ENCODE data around the gene PNMA6F. TPM values are rescaled to one million over a fixed set of nuclear protein-coding genes. Genes with fewer than 3 reads are reported as not detected.
"Not testable (repeated sequence)": the region's sequence is repeated elsewhere in the genome, so short reads cannot be mapped to it uniquely, and the experiment has no call there.

The PNMA6F gene
- total RNA-seq, 6 experiments from 2014 or later = not detected

GRCh38 chrX:153276049-153276448 is 45.5 kb downstream of the PNMA6F start:
- H3K36me3 ChIP-seq; H3K27ac ChIP-seq; DNase-seq; intact Hi-C loops (cut with DNase I); H3K4me1 ChIP-seq; H3K4me3 ChIP-seq; H3K27me3 ChIP-seq; H3K9me3 ChIP-seq: not testable (repeated sequence)
- peak; percentile 10 to 86 (median 48) for ATAC-seq
- WGBS (ENCODE audit: insufficient coverage, low coverage, low lambda C conversion rate, missing lambda C conversion rate) = 90% methylated on average over 4 of the region's 14 CpGs

GRCh38 chrX:153275418-153275817 is 46.1 kb downstream of the PNMA6F start:
- no CpG with 5 or more reads among the region's 16 CpGs for WGBS (ENCODE audit: insufficient coverage, low coverage, low lambda C conversion rate, missing lambda C conversion rate)
- H3K4me3 ChIP-seq; H3K27me3 ChIP-seq; H3K36me3 ChIP-seq; H3K9me3 ChIP-seq; H3K4me1 ChIP-seq; H3K27ac ChIP-seq; ATAC-seq; intact Hi-C loops (cut with DNase I); DNase-seq: not testable (repeated sequence)

- intact Hi-C loops (cut with DNase I); H3K27me3 ChIP-seq; ATAC-seq; H3K4me3 ChIP-seq; H3K9me3 ChIP-seq; H3K27ac ChIP-seq; H3K4me1 ChIP-seq; H3K36me3 ChIP-seq: not testable (repeated sequence)
- peak in 1 of 3 donors; percentile 55 for DNase-seq
- WGBS (ENCODE audit: insufficient coverage, low coverage, low lambda C conversion rate, missing lambda C conversion rate) = no CpG with 5 or more reads among the region's 21 CpGs
Measured at GRCh38 chrX:153272584-153272983, 49.0 kb downstream of the PNMA6F start.

GRCh38 chrX:153272070-153272469 is 49.5 kb downstream of the PNMA6F start:
- no CpG with 5 or more reads among the region's 19 CpGs for WGBS (ENCODE audit: insufficient coverage, low coverage, low lambda C conversion rate, missing lambda C conversion rate)
- DNase-seq; H3K36me3 ChIP-seq; H3K27ac ChIP-seq; H3K27me3 ChIP-seq; H3K4me3 ChIP-seq; H3K9me3 ChIP-seq; H3K4me1 ChIP-seq; intact Hi-C loops (cut with DNase I): not testable (repeated sequence)
- ATAC-seq = peak in 1 of 4 donors; percentile 32

Small RNA genes within 50 kb of the gene (small RNA-seq; reads per million reads assigned to genes)
- 0 reads per million in 2 experiments for gene AC152007.1

Other genes starting within 250 kb of the PNMA6F start
- 10 to 100 TPM in 2 of 6 experiments, 1 to 10 TPM in 4; 2.4 to 22.5 (median 7.1) TPM for gene PNMA6A, start 249.3 kb downstream of the PNMA6F start, total RNA-seq
- not detected for gene MAGEA1, start 142.5 kb downstream of the PNMA6F start, total RNA-seq
- 10 to 100 TPM in 3 of 6 experiments, 1 to 10 TPM in 3; 8.1 to 12.0 (median 10.3) TPM for gene ZNF275, start 12.4 kb upstream of the PNMA6F start, total RNA-seq
- not detected for gene PNMA6E, start 79.6 kb upstream of the PNMA6F start, total RNA-seq
- 1 to 10 TPM in 1 of 6 experiments, under 1 TPM in 5; 0.31 to 1.4 (median 0.41) TPM for gene ZFP92, start 89.7 kb upstream of the PNMA6F start, total RNA-seq
- gene TREX2, start 124.3 kb upstream of the PNMA6F start, total RNA-seq = under 1 TPM in 4 of 6 experiments, not detected in 2; 0.18 to 0.46 (median 0.23) TPM
- gene HAUS7, start 148.8 kb upstream of the PNMA6F start, total RNA-seq = 10 to 100 TPM in 1 of 6 experiments, 1 to 10 TPM in 5; 5.6 to 14.9 (median 8.8) TPM
- 100 to 1,000 TPM in 4 of 6 experiments, 10 to 100 TPM in 2; 57.0 to 161 (median 122) TPM for gene BGN, start 173.2 kb upstream of the PNMA6F start, total RNA-seq
- under 1 TPM in 1 of 6 experiments, not detected in 5; 0.07 TPM for gene ATP2B3, start 195.9 kb upstream of the PNMA6F start, total RNA-seq

Data from right lobe of liver (tissue), 6 donors.